Measurements from ENCODE around the gene SEC16B. TPM values are rescaled to one million over a fixed set of nuclear protein-coding genes. Genes with fewer than 3 reads are reported as not detected.

Gene SEC16B
- total and polyA plus RNA-seq, 2 of the 8 experiments (the other 6 are each of a cell fraction or from before 2014, with no cell fraction given): 0.56 to 0.94 TPM

GRCh38 chr1:177979272-177979671, 9.4 kb upstream of the SEC16B start (continued):
- TF ChIP-seq CHD7 (IDR thresholded peaks at IDR 0.05; ENCODE audit: insufficient replicate concordance, low read length) (no peak), MAFK (IDR thresholded peaks at IDR 0.05; ENCODE audit: low read depth, low read length) (no peak), CHD2 (IDR thresholded peaks at IDR 0.05; ENCODE audit: low read length) (no peak), CBX8 (IDR thresholded peaks at IDR 0.05; ENCODE audit: borderline replicate concordance, low read depth, low read length) (no peak), RBBP5 (IDR thresholded peaks at IDR 0.05; ENCODE audit: borderline replicate concordance, low read depth, low read length) (no peak)

Data from H1 (cell line).